Mucosa of rectum (tissue), 2 donors: Measurements from ENCODE around the gene HOXC12.

Experiments
- H3K27ac ChIP-seq, 2 donors: one replicate each; pipeline ENCODE4 v1.7.0; 2013; ENCODE audit warnings: inconsistent platforms in 2 of 2, low read depth in 2 of 2, low read length in 2 of 2
- H3K27me3 ChIP-seq, 2 donors: one replicate each; pipeline ENCODE4 v1.7.0; 2013; ENCODE audit warnings: low read length in 2 of 2; ENCODE audit not compliant: control insufficient read depth in 2 of 2, insufficient read depth in 2 of 2
- H3K36me3 ChIP-seq, 2 donors: one replicate each; pipeline ENCODE4 v1.7.0; 2013; ENCODE audit warnings: low read length in 2 of 2; ENCODE audit not compliant: control insufficient read depth in 2 of 2, insufficient read depth in 2 of 2
- H3K4me1 ChIP-seq, 2 donors: one replicate each; pipeline ENCODE4 v1.7.0; 2013; ENCODE audit warnings: low read length in 2 of 2, mild to moderate bottlenecking in 1 of 2; ENCODE audit not compliant: control insufficient read depth in 2 of 2, insufficient read depth in 2 of 2
- H3K4me3 ChIP-seq, 2 donors: one replicate each; pipeline ENCODE4 v1.7.0; 2013; ENCODE audit warnings: low read length in 2 of 2
- H3K9ac ChIP-seq, 2 donors: one replicate each; pipeline ENCODE4 v1.7.0; 2013; ENCODE audit warnings: low read length in 2 of 2, low read depth in 1 of 2, mild to moderate bottlenecking in 1 of 2
- H3K9me3 ChIP-seq, 2 donors: one replicate each; pipeline ENCODE4 v1.7.0; 2013; ENCODE audit warnings: low read length in 2 of 2; ENCODE audit not compliant: control insufficient read depth in 2 of 2
- donor health status: healthy.
- donor health status: Normal muscosa, but diverticular disease.

The HOXC12 gene

GRCh38 chr12:53972722-53973235 lies 18.1 kb downstream of the HOXC12 start, which contains the start of gene HOXC11:
HOXC11 (plus strand) TSS chr12:53973126; CDS start chr12:53973242, 116 bp downstream.
- no peak within 1 kb of the TSS for H3K9ac ChIP-seq
- H3K4me3 ChIP-seq: no peak within 1 kb of the TSS
- H3K9me3 ChIP-seq: peaks cover 0 to 9% of the 10 kb centered on the region in 2 donors
- no peaks in the 10 kb centered on the region for H3K36me3 ChIP-seq
- H3K4me1 ChIP-seq: no peaks in the 10 kb centered on the region
- H3K27ac ChIP-seq: no peak within 1 kb of the TSS
- H3K27me3 ChIP-seq: peaks cover 74 to 85% of the 10 kb centered on the region in 2 donors

GRCh38 chr12:53973236-53974042 lies 18.7 kb downstream of the HOXC12 start:
- Histone ChIP-seq H3K4me3 (no peak overlapping the region), H3K27ac (no peak overlapping the region), H3K36me3 (no peaks in the 10 kb centered on the region), H3K4me1 (no peaks in the 10 kb centered on the region), H3K9ac (no peak overlapping the region), H3K9me3 (peaks cover 0 to 9% of the 10 kb centered on the region in 2 donors), H3K27me3 (peaks cover 72 to 84% of the 10 kb centered on the region in 2 donors)

GRCh38 chr12:53974084-53975063 lies 19.7 kb downstream of the HOXC12 start, which contains the start of gene HOTAIR:
HOTAIR (minus strand) TSS chr12:53974954.
- Histone ChIP-seq H3K27ac (no peak within 1 kb of the TSS), H3K4me1 (peaks cover 0 to 5% of the 10 kb centered on the region in 2 donors), H3K27me3 (peaks cover 73 to 82% of the 10 kb centered on the region in 2 donors), H3K9me3 (peaks cover 0 to 9% of the 10 kb centered on the region in 2 donors), H3K4me3 (peak within 1 kb of the TSS; percentile 27 to 31), H3K36me3 (no peaks in the 10 kb centered on the region), H3K9ac (no peak within 1 kb of the TSS)

GRCh38 chr12:53975064-53975471 lies 20.4 kb downstream of the HOXC12 start:
- H3K36me3 ChIP-seq: no peaks in the 10 kb centered on the region
- no peak overlapping the region for H3K27ac ChIP-seq
- H3K9ac ChIP-seq: no peak overlapping the region
- H3K27me3 ChIP-seq: peaks cover 73 to 82% of the 10 kb centered on the region in 2 donors
- H3K4me1 ChIP-seq: peaks cover 0 to 5% of the 10 kb centered on the region in 2 donors
- no peak overlapping the region for H3K4me3 ChIP-seq
- H3K9me3 ChIP-seq: peaks cover 0 to 9% of the 10 kb centered on the region in 2 donors

- Histone ChIP-seq H3K27me3 (peaks cover 72 to 81% of the 10 kb centered on the region in 2 donors), H3K9me3 (peaks cover 0 to 9% of the 10 kb centered on the region in 2 donors), H3K36me3 (no peaks in the 10 kb centered on the region), H3K4me3 (no peak overlapping the region), H3K27ac (no peak overlapping the region), H3K9ac (no peak overlapping the region), H3K4me1 (peaks cover 0 to 5% of the 10 kb centered on the region in 2 donors)
Observed at GRCh38 chr12:53975479-53976152, 20.9 kb downstream of the HOXC12 start.

GRCh38 chr12:53976172-53976822 lies 21.6 kb downstream of the HOXC12 start:
- Histone ChIP-seq H3K4me1 (peaks cover 0 to 5% of the 10 kb centered on the region in 2 donors), H3K27me3 (peaks cover 72 to 81% of the 10 kb centered on the region in 2 donors), H3K27ac (no peak overlapping the region)

GRCh38 chr12:53976823-53977595 lies 22.3 kb downstream of the HOXC12 start:
- no peak overlapping the region for H3K9ac ChIP-seq
- H3K4me1 ChIP-seq: peaks cover 0 to 5% of the 10 kb centered on the region in 2 donors
- H3K9me3 ChIP-seq: peaks cover 0 to 9% of the 10 kb centered on the region in 2 donors
- H3K27me3 ChIP-seq: peaks cover 71 to 82% of the 10 kb centered on the region in 2 donors
- no peak overlapping the region for H3K27ac ChIP-seq
- no peaks in the 10 kb centered on the region for H3K36me3 ChIP-seq
- no peak overlapping the region for H3K4me3 ChIP-seq

More at GRCh38 chr12:53976172-53976822, 21.6 kb downstream of the HOXC12 start:
- Histone ChIP-seq H3K36me3 (no peaks in the 10 kb centered on the region), H3K9me3 (peaks cover 0 to 9% of the 10 kb centered on the region in 2 donors), H3K4me3 (no peak overlapping the region), H3K9ac (no peak overlapping the region)

- Histone ChIP-seq H3K9me3 (peaks cover 0 to 9% of the 10 kb centered on the region in 2 donors), H3K36me3 (no peaks in the 10 kb centered on the region), H3K9ac (no peak overlapping the region), H3K4me3 (no peak overlapping the region), H3K27ac (no peak overlapping the region), H3K27me3 (peaks cover 71 to 82% of the 10 kb centered on the region in 2 donors), H3K4me1 (peaks cover 0 to 5% of the 10 kb centered on the region in 2 donors)
Observed at GRCh38 chr12:53977596-53978445, 23.1 kb downstream of the HOXC12 start.
